K562 (cell line): Measurements from ENCODE around the gene FREM1. TPM values are rescaled to one million over a fixed set of nuclear protein-coding genes. Genes with fewer than 3 reads are reported as not detected.

Experiments
- ATAC-seq: fragments of 200-7000 bp; cut with Tn5 transposase; 3 replicates; pipeline ENCODE4 v1.9.1; 2020; ENCODE audit warnings: moderate library complexity
- BruUV-seq: library from RNA; stranded (reverse); fragments of 400-500 nt; replicated peaks from 2 replicates; lab custom pipeline; 2021; lab: Mats Ljungman, UMichigan
- CTCF ChIA-PET: fragments of 300-600 bp; formaldehyde crosslinking; extraction: SDS; loops from one replicate; lab custom pipeline; 2021; ENCODE audit warnings: low intra/inter-chr PET ratio; lab: Yijun Ruan, JAX
- POLR2A ChIA-PET: fragments of 300-600, 350-650 bp; sonication (Branson Sonifier 250); formaldehyde crosslinking; extraction: SDS; loops from one replicate; lab custom pipeline; 2021; ENCODE audit warnings: antibody characterized with exemption, inconsistent platforms; lab: Yijun Ruan, JAX
- DNase-seq, 4 experiments: peaks; one replicate each; pipeline versions ENCODE4 v3.0.0 to v3.0.0-alpha.2; 2011 to 2018; ENCODE audit warnings: low spot score in 3 of 4, mixed read lengths in 3 of 4; ENCODE audit errors: extremely low read depth in 1 of 4
- FAIRE-seq: peaks from 2 replicates; lab custom pipeline; 2011; peaks lifted over from hg19 to GRCh38; lab: Jason Lieb, UNC
- H2AFZ ChIP-seq: 2 replicates; pipeline ENCODE4 v1.6.0; 2011; ENCODE audit warnings: low read depth, low read length, control low read depth, inconsistent platforms
- H3K27ac ChIP-seq: fragments of 200-600 bp; 3 replicates; pipeline ENCODE4 v1.8.0; 2011; ENCODE audit warnings: low read depth, mild to moderate bottlenecking, control low read depth, inconsistent platforms, low read length, moderate library complexity, mixed read lengths; ENCODE audit errors: extremely low read depth
- H3K27me3 ChIP-seq, 2 experiments: fragments of 300-600 bp in 1 of 2; 2 replicates in 1 of 2; 3 replicates in 1 of 2; pipeline versions ENCODE4 v1.6.0 to v1.8.0; 2011; ENCODE audit warnings: inconsistent platforms in 2 of 2, low read length in 2 of 2, mild to moderate bottlenecking in 1 of 2, mixed read lengths in 1 of 2, moderate library complexity in 1 of 2; ENCODE audit not compliant: control insufficient read depth in 2 of 2, insufficient read depth in 2 of 2
- H3K36me3 ChIP-seq: fragments of 300-600 bp; 3 replicates; pipeline ENCODE4 v1.8.0; 2011; ENCODE audit warnings: mild to moderate bottlenecking, low read length, inconsistent platforms; ENCODE audit not compliant: control insufficient read depth, insufficient read depth
- H3K4me1 ChIP-seq, 2 experiments: fragments of 200-600 bp in 1 of 2; replicated peaks in 1 of 2; 2 replicates in 1 of 2; 3 replicates in 1 of 2; pipeline versions ENCODE4 v1.5.1 to v1.8.0; 2011; ENCODE audit warnings: inconsistent platforms in 2 of 2, low read length in 2 of 2, mild to moderate bottlenecking in 1 of 2, mixed read lengths in 1 of 2, moderate library complexity in 1 of 2; ENCODE audit not compliant: control insufficient read depth in 2 of 2, insufficient read depth in 2 of 2
- H3K4me2 ChIP-seq: 2 replicates; pipeline ENCODE4 v1.6.1; 2011; ENCODE audit warnings: low read length, control low read depth, inconsistent platforms, mixed read lengths; ENCODE audit not compliant: insufficient read depth
- H3K4me3 ChIP-seq: fragments of 200-600 bp; sonication (generic), shearing (Covaris generic); 2 replicates; pipeline ENCODE4 v1.5.1; 2016; ENCODE audit warnings: control low read depth, inconsistent platforms
- H3K79me2 ChIP-seq: fragments of 200-600 bp; 3 replicates; pipeline ENCODE4 v1.8.0; 2011; ENCODE audit warnings: low read length, inconsistent platforms; ENCODE audit not compliant: control insufficient read depth, insufficient read depth
- H3K9ac ChIP-seq, 2 experiments: 2 replicates each; pipeline versions ENCODE4 v1.6.0 to v1.6.1; 2011; ENCODE audit warnings: low read depth in 2 of 2, low read length in 2 of 2, control low read depth in 1 of 2, inconsistent platforms in 1 of 2, mild to moderate bottlenecking in 1 of 2, mixed read lengths in 1 of 2; ENCODE audit not compliant: insufficient read depth in 1 of 2
- H3K9me1 ChIP-seq: one replicate; pipeline ENCODE4 v1.6.0; 2011; ENCODE audit warnings: inconsistent platforms, mild to moderate bottlenecking, low read length, moderate library complexity; ENCODE audit not compliant: control insufficient read depth, insufficient read depth
- H3K9me3 ChIP-seq: replicated peaks from 2 replicates; pipeline ENCODE4 v1.5.1; 2011; ENCODE audit warnings: low read depth, low read length, inconsistent platforms; ENCODE audit not compliant: control insufficient read depth, insufficient read depth
- H4K20me1 ChIP-seq: replicated peaks from 2 replicates; pipeline ENCODE4 v1.6.1; 2011; ENCODE audit warnings: low read length, inconsistent platforms, mixed read lengths; ENCODE audit not compliant: control insufficient read depth, insufficient read depth
- ATF7 ChIP-seq: fragments of 450-650 bp; IDR thresholded peaks from 2 replicates; pipeline ENCODE4 v1.7.1; 2014; ENCODE audit warnings: mild to moderate bottlenecking, moderate library complexity
- HNRNPL ChIP-seq: fragments of 200-400 bp; formaldehyde crosslinking; IDR thresholded peaks from 2 replicates; pipeline ENCODE4 v1.6.1; 2017; ENCODE audit warnings: low read depth, mild to moderate bottlenecking, low read length
- HNRNPLL ChIP-seq: fragments of 200-400 bp; formaldehyde crosslinking; IDR thresholded peaks from 2 replicates; pipeline ENCODE4 v1.6.1; 2017; ENCODE audit warnings: low read length, low read depth, mild to moderate bottlenecking; ENCODE audit not compliant: poor library complexity, severe bottlenecking
- MAFK ChIP-seq: IDR thresholded peaks from 2 replicates; pipeline ENCODE4 v1.6.1; 2011; ENCODE audit warnings: low read length, improper control_type of control experiment
- NR4A1 ChIP-seq, 2 experiments: fragments of 250-450 bp in 1 of 2; fragments of 450-650 bp in 1 of 2; sonication (Bioruptor Pico) in 1 of 2; IDR thresholded peaks; 2 replicates each; pipeline versions ENCODE4 v1.4.0 to v1.6.1; 2016 to 2020; ENCODE audit warnings: mild to moderate bottlenecking in 2 of 2, missing compliant biosample characterization in 1 of 2, missing genetic modification characterization in 1 of 2, moderate library complexity in 1 of 2
- RREB1 ChIP-seq: fragments of 250-450 bp; sonication (Bioruptor Pico); IDR thresholded peaks from 2 replicates; pipeline ENCODE4 v1.4.0; 2020
- SIN3A ChIP-seq, 2 experiments: fragments of 150-350 bp in 1 of 2; IDR thresholded peaks; 2 replicates each; pipeline ENCODE4 v1.6.1; 2011 to 2016; ENCODE audit warnings: borderline replicate concordance in 2 of 2, low read depth in 2 of 2, low read length in 2 of 2, mild to moderate bottlenecking in 2 of 2, moderate library complexity in 2 of 2; ENCODE audit not compliant: control insufficient read depth in 1 of 2
- SLC30A9 ChIP-seq: fragments of 250-450 bp; sonication (Bioruptor Pico); IDR thresholded peaks from 2 replicates; pipeline ENCODE4 v1.8.0; 2022; ENCODE audit warnings: mild to moderate bottlenecking, moderate library complexity
- TEAD4 ChIP-seq, 2 experiments: sonication (generic) in 1 of 2; formaldehyde crosslinking in 1 of 2; IDR thresholded peaks; 2 replicates each; pipeline versions ENCODE4 v1.6.1 to v1.8.0; 2012 to 2022; ENCODE audit warnings: borderline replicate concordance in 1 of 2, inconsistent platforms in 1 of 2, low read length in 1 of 2, mild to moderate bottlenecking in 1 of 2, missing genetic modification reagents in 1 of 2
- ZNF184 ChIP-seq: sonication (generic); formaldehyde crosslinking; IDR thresholded peaks from 2 replicates; pipeline ENCODE4 v1.5.0; 2020; ENCODE audit warnings: missing genetic modification reagents
- WGBS: fragments of 100-300 bp; shearing (Covaris generic); methylation state at CpG from one replicate; pipeline ENCODE4 v1.1.6; 2016; ENCODE audit warnings: low coverage, mixed read lengths; ENCODE audit not compliant: insufficient coverage; ENCODE audit errors: missing lambda C conversion rate; 5-methylcytosine and 5-hydroxymethylcytosine counted together
- in situ Hi-C: fragments of 300-500 bp; cut with MboI; formaldehyde crosslinking; loops from 4 replicates; pipeline ENCODE4 v1.15.0; 2018; ENCODE audit warnings: inconsistent platforms, mixed read lengths
- intact Hi-C: fragments of 100-400 bp; cut with micrococcal nuclease; formaldehyde crosslinking; loops from 2 replicates; pipeline ENCODE4 v1.14.2; 2022
- polyA plus RNA-seq, 8 experiments: library from polyadenylated mRNA; depleted of rRNA in 4 of 8; stranded (reverse) in 5 of 8; unstranded in 3 of 8; fragments of >200 nt; fragmentation: Nextera tagmentation in 2 of 8; fragmentation: Illumina TruSeq in 1 of 8; extraction: Ambion mirVana in 2 of 8; extraction: Trizol in 1 of 8; gene quantifications; 2 replicates each; pipeline versions ENCODE4 v1.2.1 to v1.2.3, GENCODE V29; 2011 to 2014; ENCODE audit warnings: inconsistent platforms in 1 of 8, missing spikeins in 1 of 8
- total RNA-seq, 7 experiments: library from RNA; depleted of rRNA in 6 of 7; stranded (reverse); fragments of >200 nt in 6 of 7; fragmentation: Illumina TruSeq in 2 of 7; extraction: Trizol in 2 of 7; gene quantifications; 2 replicates each; pipeline versions ENCODE4 v1.2.1 to v1.2.3, GENCODE V29; 2011 to 2021; ENCODE audit warnings: low replicate concordance in 1 of 7

FREM1 gene
- total and polyA plus RNA-seq, 9 of the 15 experiments (the other 6 are each of a cell fraction or from before 2014, with no cell fraction given): 0.03 to 0.24 (median 0.13) TPM; not detected in 2

- Histone ChIP-seq H3K36me3 (no peaks in the 10 kb centered on the region), H3K27ac (no peak overlapping the region), H3K9ac (no peak overlapping the region), H3K4me3 (no peak overlapping the region), H2AFZ (no peak overlapping the region), H3K4me1 (no peaks in the 10 kb centered on the region), H3K9me1 (no peaks in the 10 kb centered on the region), H4K20me1 (no peaks in the 10 kb centered on the region), H3K9me3 (no peaks in the 10 kb centered on the region), H3K4me2 (no peak overlapping the region), H3K79me2 (no peaks in the 10 kb centered on the region), H3K27me3 (no peaks in the 10 kb centered on the region)
- no peak for TF ChIP-seq HNRNPLL
- TF ChIP-seq TEAD4 (IDR thresholded peaks at IDR 0.05; ENCODE audit: low read length): no peak
- no peak for TF ChIP-seq TEAD4 (CRISPR knock-in tag; IDR thresholded peaks at IDR 0.05; ENCODE audit: borderline replicate concordance)
- no peak for TF ChIP-seq ZNF184
- no peak for TF ChIP-seq HNRNPL
- ChIA-PET POLR2A (no interaction called here), CTCF (no interaction called here)
- intact Hi-C loops (no loop called here), in situ Hi-C loops (no loop called here)
- ATAC-seq (no peak), FAIRE-seq (no peak), DNase-seq (no peak)
- BruUV-seq: no TSS peak
- WGBS: 0% methylated on average over 1 of the region's 1 CpG
Observed at GRCh38 chr9:14895806-14896205, 14.4 kb downstream of the FREM1 start.

- CTCF ChIA-PET: no interaction called here
- Histone ChIP-seq H3K36me3 (no peaks in the 10 kb centered on the region), H4K20me1 (no peaks in the 10 kb centered on the region), H3K4me2 (no peak overlapping the region), H3K4me3 (no peak overlapping the region), H3K27me3 (no peaks in the 10 kb centered on the region), H3K4me1 (no peaks in the 10 kb centered on the region), H3K9me1 (no peaks in the 10 kb centered on the region), H3K9ac (no peak overlapping the region), H3K9me3 (no peaks in the 10 kb centered on the region), H2AFZ (no peak overlapping the region), H3K79me2 (no peaks in the 10 kb centered on the region), H3K27ac (no peak overlapping the region)
- POLR2A ChIA-PET: no interaction called here
- intact Hi-C loops (no loop called here), in situ Hi-C loops (no loop called here)
- DNase-seq: no peak
- no peak for ATAC-seq
- no CpG with 5 or more reads among the region's 1 CpG for WGBS
- no TSS peak for BruUV-seq
- FAIRE-seq: no peak
- no peak for TF ChIP-seq RREB1 (CRISPR knock-in tag)
- no peak for TF ChIP-seq ATF7
- no peak for TF ChIP-seq MAFK
- no peak for TF ChIP-seq SIN3A (IDR thresholded peaks at IDR 0.05; ENCODE audit: borderline replicate concordance in 2 of 2, control insufficient read depth in 1 of 2, low read depth in 2 of 2, low read length in 2 of 2)
- TF ChIP-seq NR4A1 (CRISPR knock-in tag; IDR thresholded peaks at IDR 0.05): no peak
- no peak for TF ChIP-seq NR4A1 (tag; IDR thresholded peaks at IDR 0.05)
- TF ChIP-seq SLC30A9 (CRISPR knock-in tag): no peak
Observed at GRCh38 chr9:14893280-14893679, 16.9 kb downstream of the FREM1 start.
